K562 (cell line): Measurements from ENCODE around the gene ZC3H18. TPM values are rescaled to one million over a fixed set of nuclear protein-coding genes. Genes with fewer than 3 reads are reported as not detected.

Experiments used
- ESRRB ChIP-seq: fragments of 250-450 bp; sonication (Bioruptor Pico); IDR thresholded peaks from 2 replicates; pipeline ENCODE4 v1.5.0; 2020; ENCODE audit warnings: mild to moderate bottlenecking, moderate library complexity, borderline replicate concordance
- KDM2B ChIP-seq: fragments of 250-450 bp; sonication (Bioruptor Pico); IDR thresholded peaks from 2 replicates; pipeline ENCODE4 v1.8.0; 2021; ENCODE audit warnings: mild to moderate bottlenecking, moderate library complexity
- MGA ChIP-seq: fragments of 450-650 bp; IDR thresholded peaks from 2 replicates; pipeline ENCODE4 v1.6.1; 2016; ENCODE audit warnings: mild to moderate bottlenecking, moderate library complexity
- SP1 ChIP-seq: sonication (generic); formaldehyde crosslinking; IDR thresholded peaks from 2 replicates; pipeline ENCODE4 v1.8.1; 2022; ENCODE audit warnings: mild to moderate bottlenecking, missing genetic modification reagents
- ZBTB40 ChIP-seq, 2 experiments: fragments of 450-650 bp in 1 of 2; sonication (generic) in 1 of 2; formaldehyde crosslinking in 1 of 2; IDR thresholded peaks; 2 replicates each; pipeline versions ENCODE4 v1.7.1 to v1.9.0; 2016 to 2022; ENCODE audit warnings: inconsistent platforms in 1 of 2, mild to moderate bottlenecking in 1 of 2, missing genetic modification reagents in 1 of 2
- polyA plus RNA-seq, 8 experiments: library from polyadenylated mRNA; depleted of rRNA in 4 of 8; stranded (reverse) in 5 of 8; unstranded in 3 of 8; fragments of >200 nt; fragmentation: Nextera tagmentation in 2 of 8; fragmentation: Illumina TruSeq in 1 of 8; extraction: Ambion mirVana in 2 of 8; extraction: Trizol in 1 of 8; gene quantifications; 2 replicates each; pipeline versions ENCODE4 v1.2.1 to v1.2.3, GENCODE V29; 2011 to 2014; ENCODE audit warnings: inconsistent platforms in 1 of 8, missing spikeins in 1 of 8
- total RNA-seq, 7 experiments: library from RNA; depleted of rRNA in 6 of 7; stranded (reverse); fragments of >200 nt in 6 of 7; fragmentation: Illumina TruSeq in 2 of 7; extraction: Trizol in 2 of 7; gene quantifications; 2 replicates each; pipeline versions ENCODE4 v1.2.1 to v1.2.3, GENCODE V29; 2011 to 2021; ENCODE audit warnings: low replicate concordance in 1 of 7

The ZC3H18 gene
- total and polyA plus RNA-seq, 9 of the 15 experiments (the other 6 are each of a cell fraction or from before 2014, with no cell fraction given) = 1.7 to 88.7 (median 26.9) TPM

DNA sequence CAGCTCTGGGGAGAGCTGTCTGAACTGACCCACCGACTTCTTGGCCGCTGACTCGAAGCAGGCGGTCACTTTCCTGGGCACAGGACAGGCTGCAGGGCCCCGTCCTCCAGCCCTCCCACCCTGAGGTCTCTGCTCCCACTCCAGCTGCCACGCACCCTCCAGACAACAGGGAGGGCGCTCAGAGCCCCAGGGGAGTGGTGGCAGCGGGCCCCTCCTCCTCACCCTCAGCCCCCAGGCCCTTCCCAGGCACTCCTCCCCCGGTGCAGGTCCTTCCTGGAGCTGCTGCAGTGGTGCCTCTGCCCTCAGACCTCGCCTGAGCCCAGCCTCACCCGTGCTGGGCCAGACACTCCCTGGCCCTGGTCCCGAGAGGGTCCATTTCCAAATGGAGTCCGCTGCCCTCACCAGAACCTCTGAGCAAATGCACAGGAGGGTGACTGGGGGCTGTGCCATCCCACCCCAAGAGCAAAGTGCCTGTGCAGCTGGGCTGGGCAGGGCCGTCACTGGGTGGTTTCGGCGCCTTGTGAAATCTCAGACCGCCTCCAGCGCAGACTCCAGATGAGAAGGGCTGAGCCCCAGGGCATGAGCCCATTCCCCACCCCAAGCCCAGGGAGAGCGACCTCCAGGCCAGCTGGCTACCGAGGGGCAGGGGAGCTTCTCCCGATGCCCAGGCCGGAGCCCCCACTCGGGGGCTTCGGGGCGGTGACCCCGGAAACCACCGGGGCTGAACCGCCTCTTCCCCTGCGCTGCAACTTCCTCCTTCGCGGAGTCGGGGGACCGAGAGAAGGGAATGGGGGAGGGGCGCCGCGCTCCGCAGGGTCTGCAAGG is 79.9 kb downstream of the ZC3H18 start (continued):
- TF ChIP-seq MGA = no peak
- TF ChIP-seq SP1 (CRISPR knock-in tag) = peak; percentile 44
- 0 out of 2 replicates have a peak, but pooled peaks have one; percentile 7 for TF ChIP-seq KDM2B (CRISPR knock-in tag)
- no peak for TF ChIP-seq ESRRB (CRISPR knock-in tag)
- TF ChIP-seq ZBTB40 (IDR thresholded peaks at IDR 0.05) = peak; percentile 63; the same call in 1 of the 2 replicates
- no peak for TF ChIP-seq ZBTB40 (CRISPR knock-in tag; IDR thresholded peaks at IDR 0.05)
